HEK293 (cell line): Measurements from ENCODE around the gene CAMKMT.

ENCODE experiments used
- CTCF ChIA-PET: fragments of 350-600 bp; formaldehyde crosslinking; extraction: SDS; loops from one replicate; lab custom pipeline; 2021; ENCODE audit warnings: antibody characterized with exemption; lab: Yijun Ruan, JAX
- POLR2A ChIA-PET: fragments of 300-600 bp; formaldehyde crosslinking; extraction: SDS; loops from one replicate; lab custom pipeline; 2020; ENCODE audit warnings: antibody characterized with exemption, inconsistent platforms; lab: Yijun Ruan, JAX
- H3K27ac ChIP-seq: fragments of 200-500 bp; sonication (Bioruptor generic); 2 replicates; pipeline ENCODE4 v1.5.1; 2014; ENCODE audit warnings: low read depth, low read length, control low read depth, inconsistent platforms; ENCODE audit errors: extremely low read depth
- H3K36me3 ChIP-seq, 2 experiments: fragments of 200-500 bp in 1 of 2; sonication (Bioruptor generic) in 1 of 2; 1 replicate in 1 of 2; 2 replicates in 1 of 2; pipeline ENCODE4 v1.5.1; 2014 to 2017; ENCODE audit warnings: inconsistent platforms in 2 of 2, low read length in 2 of 2; ENCODE audit not compliant: control insufficient read depth in 2 of 2, insufficient read depth in 1 of 2
- H3K4me1 ChIP-seq: fragments of 200-500 bp; sonication (Bioruptor generic); 2 replicates; pipeline ENCODE4 v1.5.1; 2014; ENCODE audit warnings: mild to moderate bottlenecking, low read length, inconsistent platforms; ENCODE audit not compliant: control insufficient read depth, insufficient read depth
- H3K4me3 ChIP-seq: 2 replicates; pipeline ENCODE4 v1.5.1; 2011; ENCODE audit warnings: low read depth, mild to moderate bottlenecking, control low read depth, low read length, moderate library complexity
- H3K9me3 ChIP-seq: fragments of 200-500 bp; sonication (Bioruptor generic); 2 replicates; pipeline ENCODE4 v1.5.1; 2014; ENCODE audit warnings: low read depth, low read length, inconsistent platforms; ENCODE audit not compliant: control insufficient read depth, insufficient read depth
- ELK4 ChIP-seq: IDR thresholded peaks from 2 replicates; pipeline ENCODE4 v1.6.1; 2011; ENCODE audit warnings: mild to moderate bottlenecking, low read depth, low read length, borderline replicate concordance
- HIC1 ChIP-seq: fragments of 450-650 bp; formaldehyde crosslinking; IDR thresholded peaks from 2 replicates; pipeline ENCODE4 v1.5.1; 2016; ENCODE audit warnings: missing biosample characterization, missing genetic modification characterization
- KLF7 ChIP-seq: fragments of 450-650 bp; formaldehyde crosslinking; IDR thresholded peaks from 2 replicates; pipeline ENCODE4 v1.5.1; 2016; ENCODE audit warnings: missing biosample characterization, missing genetic modification characterization, borderline replicate concordance
- ZBTB10 ChIP-seq: fragments of 450-650 bp; formaldehyde crosslinking; IDR thresholded peaks from 2 replicates; pipeline ENCODE4 v1.5.1; 2016; ENCODE audit warnings: missing biosample characterization, missing genetic modification characterization
- ZNF10 ChIP-seq: fragments of 450-650 bp; formaldehyde crosslinking; IDR thresholded peaks from 2 replicates; pipeline ENCODE4 v1.5.1; 2017; ENCODE audit warnings: missing biosample characterization, missing genetic modification characterization
- ZNF140 ChIP-seq: fragments of 450-650 bp; formaldehyde crosslinking; IDR thresholded peaks from 2 replicates; pipeline ENCODE4 v1.5.1; 2016; ENCODE audit warnings: missing biosample characterization, missing genetic modification characterization
- ZNF148 ChIP-seq: fragments of 450-650 bp; formaldehyde crosslinking; IDR thresholded peaks from 2 replicates; pipeline ENCODE4 v1.5.0; 2017; ENCODE audit warnings: missing biosample characterization, missing genetic modification characterization, borderline replicate concordance
- ZNF18 ChIP-seq: fragments of 450-650 bp; formaldehyde crosslinking; IDR thresholded peaks from 2 replicates; pipeline ENCODE4 v1.5.1; 2016; ENCODE audit warnings: missing biosample characterization, missing genetic modification characterization
- ZNF24 ChIP-seq: fragments of 450-650 bp; formaldehyde crosslinking; IDR thresholded peaks from 2 replicates; pipeline ENCODE4 v1.5.1; 2016; ENCODE audit warnings: missing biosample characterization, missing genetic modification characterization
- ZNF311 ChIP-seq: fragments of 450-650 bp; formaldehyde crosslinking; IDR thresholded peaks from 2 replicates; pipeline ENCODE4 v1.5.1; 2017; ENCODE audit warnings: missing biosample characterization, missing genetic modification characterization, borderline replicate concordance
- ZNF341 ChIP-seq: fragments of 450-650 bp; formaldehyde crosslinking; IDR thresholded peaks from 2 replicates; pipeline ENCODE4; 2016; ENCODE audit warnings: low read depth, missing biosample characterization, missing genetic modification characterization
- ZNF404 ChIP-seq: fragments of 450-650 bp; formaldehyde crosslinking; IDR thresholded peaks from 2 replicates; pipeline ENCODE4 v1.5.1; 2017; ENCODE audit warnings: missing biosample characterization, missing genetic modification characterization
- ZNF423 ChIP-seq: fragments of 450-650 bp; formaldehyde crosslinking; IDR thresholded peaks from 2 replicates; pipeline ENCODE4 v1.5.1; 2016; ENCODE audit warnings: missing biosample characterization, missing genetic modification characterization
- ZNF426 ChIP-seq: fragments of 450-650 bp; formaldehyde crosslinking; IDR thresholded peaks from 2 replicates; pipeline ENCODE4 v1.5.1; 2017; ENCODE audit warnings: missing biosample characterization, missing genetic modification characterization, mild to moderate bottlenecking, inconsistent platforms, moderate library complexity
- ZNF639 ChIP-seq: fragments of 450-650 bp; formaldehyde crosslinking; IDR thresholded peaks from 2 replicates; pipeline ENCODE4 v1.5.1; 2016; ENCODE audit warnings: missing biosample characterization, missing genetic modification characterization
- ZNF645 ChIP-seq: fragments of 450-650 bp; formaldehyde crosslinking; IDR thresholded peaks from 2 replicates; pipeline ENCODE4; 2016; ENCODE audit warnings: missing biosample characterization, missing genetic modification characterization
- ZNF670 ChIP-seq: fragments of 450-650 bp; formaldehyde crosslinking; IDR thresholded peaks from 2 replicates; pipeline ENCODE4 v1.5.1; 2016; ENCODE audit warnings: missing biosample characterization, missing genetic modification characterization, low read depth
- ZNF791 ChIP-seq: fragments of 450-650 bp; formaldehyde crosslinking; IDR thresholded peaks from 2 replicates; pipeline ENCODE4 v1.5.1; 2016; ENCODE audit warnings: missing biosample characterization, missing genetic modification characterization
- ZNF792 ChIP-seq: fragments of 450-650 bp; formaldehyde crosslinking; IDR thresholded peaks from 2 replicates; pipeline ENCODE4 v1.5.1; 2016; ENCODE audit warnings: missing biosample characterization, missing genetic modification characterization

The CAMKMT gene

GRCh38 chr2:44656460-44656859 lies 294.7 kb downstream of the CAMKMT start:
- no peak for TF ChIP-seq ZNF426 (tag by site-specific recombination)
- no peak for TF ChIP-seq ZNF10 (tag by site-specific recombination)
- TF ChIP-seq HIC1 (tag by site-specific recombination) = no peak
- TF ChIP-seq ZNF423 (tag by site-specific recombination) = no peak
- no peak for TF ChIP-seq ZNF670 (tag by site-specific recombination)
- TF ChIP-seq ZNF645 (tag by site-specific recombination) = no peak
- TF ChIP-seq ZNF140 (tag by site-specific recombination) = no peak
- TF ChIP-seq ZNF311 = no peak
- TF ChIP-seq ZNF404 (tag by site-specific recombination) = no peak
- no peak for TF ChIP-seq ZNF792
- TF ChIP-seq ZNF148 = no peak
- TF ChIP-seq ZNF24 = no peak
- TF ChIP-seq ZNF639 (tag by site-specific recombination) = no peak
- TF ChIP-seq ZNF791 (tag by site-specific recombination) = no peak
- TF ChIP-seq ZNF341 (tag by site-specific recombination) = no peak
- no peak for TF ChIP-seq ELK4
- TF ChIP-seq KLF7 (tag by site-specific recombination) = no peak
- TF ChIP-seq ZBTB10 (tag by site-specific recombination) = no peak
- no peak for TF ChIP-seq ZNF18
- Histone ChIP-seq H3K4me3 (no peak overlapping the region), H3K36me3 (no peaks in the 10 kb centered on the region), H3K4me1 (peaks cover 13% of the 10 kb centered on the region; the same call in 1 of the 2 replicates), H3K27ac (no peak overlapping the region), H3K9me3 (no peaks in the 10 kb centered on the region)
- ChIA-PET POLR2A (no interaction called here), CTCF (interaction anchor here (0.6 to 1.0 kb wide), 2 partner anchors 177 to 241 kb away, joined by 3 to 4 read pairs; no protein-coding TSS in a partner anchor)
